GM18526 (cell line): ENCODE measurements around the gene SREK1IP1.

Experiments used
- POLR2A ChIP-seq: IDR thresholded peaks from 3 replicates; pipeline ENCODE4 v1.6.1; 2011; ENCODE audit not compliant: insufficient read length; ENCODE audit errors: extremely low read depth

SREK1IP1 gene

DNA sequence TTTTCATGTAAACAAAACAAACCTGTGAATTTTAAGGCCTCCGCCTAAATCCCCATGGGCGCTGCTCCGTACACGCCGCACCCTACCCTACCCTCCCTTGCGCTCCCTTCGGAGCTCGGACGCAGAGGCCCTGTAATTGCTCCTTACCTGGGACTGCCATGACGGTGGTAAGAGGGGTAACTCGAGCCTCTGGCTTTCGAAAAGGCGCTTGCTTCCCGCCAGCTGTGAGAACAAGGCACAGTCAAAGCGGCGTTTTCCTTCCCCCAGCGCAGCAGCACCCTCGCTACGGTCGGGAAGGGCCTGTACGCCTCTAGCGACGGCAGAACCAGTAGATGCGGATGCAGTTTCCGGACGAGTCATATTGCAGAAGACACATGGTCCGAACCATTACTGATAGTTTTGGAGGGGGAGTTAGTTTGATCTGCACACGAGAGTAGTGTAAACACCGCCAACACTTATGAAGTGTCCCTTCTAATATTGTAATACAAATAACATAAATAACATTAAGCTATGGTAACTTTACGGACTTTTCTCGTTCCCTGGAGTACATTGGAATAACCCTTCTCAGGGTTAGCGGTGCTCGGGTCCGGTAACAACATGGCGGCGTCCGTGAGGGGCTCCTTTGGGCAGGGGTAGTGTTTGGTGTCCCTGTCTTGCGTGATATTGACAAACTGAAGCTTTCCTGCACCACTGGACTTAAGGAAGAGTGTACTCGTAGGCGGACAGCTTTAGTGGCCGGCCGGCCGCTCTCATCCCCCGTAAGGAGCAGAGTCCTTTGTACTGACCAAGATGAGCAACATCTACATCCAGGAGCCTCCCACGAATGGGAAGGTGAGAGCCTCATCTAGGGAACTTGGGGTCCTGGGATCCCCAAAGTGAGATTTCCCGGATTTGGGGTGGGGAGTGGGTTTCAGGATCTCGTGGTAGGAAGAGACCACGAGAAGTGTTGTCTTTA is at the start of gene SREK1IP1, which contains the start of gene CWC27:
Gene SREK1IP1, minus strand, starts transcription at position 334 of the 955 bp plus-strand sequence. Its CDS starts 174 bp downstream, at position 160.
Gene CWC27, plus strand, starts transcription at position 573 of the 955 bp plus-strand sequence. Its CDS starts 217 bp downstream, at position 790.
- TF ChIP-seq POLR2A = peak; percentile 49

DNA sequence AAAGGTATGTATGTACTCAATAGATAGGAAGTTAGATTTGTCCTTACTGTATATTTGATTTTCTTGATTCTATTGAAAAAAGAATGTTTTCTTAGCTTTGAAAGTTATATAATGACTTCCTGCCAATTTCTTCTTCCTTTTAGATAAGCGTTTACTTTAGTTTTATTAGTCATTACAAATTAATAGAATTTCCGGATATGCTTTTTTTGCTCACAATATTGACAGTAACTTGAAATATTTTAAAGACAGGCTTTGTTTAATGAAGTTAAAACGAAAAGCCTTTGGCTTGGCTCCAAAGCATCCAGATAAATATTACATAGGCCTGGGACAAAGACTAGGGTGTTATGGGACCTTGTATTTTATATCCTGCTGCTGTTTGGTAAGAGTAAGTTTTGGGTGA is 49.8 kb upstream of the SREK1IP1 start:
- TF ChIP-seq POLR2A = no peak

DNA sequence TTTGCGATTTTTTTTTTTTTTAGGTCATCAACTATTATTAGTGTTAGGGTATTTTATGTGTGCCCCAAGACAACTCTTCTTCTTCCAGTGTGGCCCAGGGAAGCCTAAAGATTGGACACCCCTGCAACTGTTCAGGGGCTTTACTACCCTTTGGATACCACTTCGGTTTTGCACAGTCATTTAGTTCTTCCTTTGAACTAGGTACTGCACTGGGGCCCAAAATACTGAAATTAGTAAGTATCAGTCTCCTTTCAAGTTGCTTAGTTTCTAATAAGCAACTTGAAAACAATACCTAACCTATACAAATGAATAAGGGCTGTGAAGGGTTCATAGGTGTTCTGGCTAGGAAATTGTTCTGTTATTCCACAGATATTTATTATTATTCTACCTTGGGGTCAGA is 45.6 kb upstream of the SREK1IP1 start:
- no peak for TF ChIP-seq POLR2A

DNA sequence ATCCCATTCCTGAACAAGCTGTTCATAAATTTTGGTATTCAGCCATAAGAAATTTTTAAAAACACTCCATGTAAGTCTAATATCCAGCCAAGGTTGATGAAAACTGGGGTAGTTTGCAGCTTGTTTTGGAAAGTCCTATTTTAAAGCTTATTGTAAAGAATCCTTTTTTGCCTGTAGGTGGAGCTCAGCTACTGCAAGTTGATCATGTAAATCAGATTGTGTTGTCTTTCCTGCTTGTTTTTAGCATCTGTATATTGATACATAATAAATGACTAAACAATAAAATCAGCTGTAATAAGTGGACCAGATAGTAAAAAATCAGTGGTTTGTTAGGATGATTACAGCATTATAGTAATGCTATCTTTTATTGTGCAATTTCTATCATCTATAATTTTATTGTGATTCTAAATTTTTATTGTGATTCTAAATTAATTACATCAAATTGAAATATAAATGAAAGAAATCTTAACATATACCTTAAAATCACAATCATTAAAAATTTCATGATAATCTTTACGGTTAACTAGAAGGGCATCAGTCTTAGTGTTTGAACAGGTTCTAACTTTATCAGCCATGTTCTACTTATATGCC is 42.7 kb upstream of the SREK1IP1 start:
- no peak for TF ChIP-seq POLR2A

DNA sequence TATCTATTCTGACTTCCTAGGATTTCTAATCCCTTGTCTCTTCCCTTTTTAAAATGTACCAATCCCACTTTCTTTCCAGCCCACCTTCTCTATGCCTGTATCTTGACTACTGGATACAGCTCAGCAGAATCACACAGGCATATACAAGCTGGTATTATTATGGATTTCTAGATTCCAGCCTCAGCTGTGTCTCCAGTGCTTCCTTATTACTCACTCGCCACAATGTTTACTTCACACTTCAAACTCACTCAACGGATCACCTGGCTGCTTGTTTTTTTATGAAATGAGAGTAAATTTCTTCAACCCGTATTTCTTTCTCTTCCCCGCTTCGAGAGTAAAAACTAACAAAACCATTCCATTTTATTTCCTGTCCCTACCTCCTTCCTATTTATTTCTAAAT is 39.0 kb upstream of the SREK1IP1 start:
- TF ChIP-seq POLR2A = no peak

DNA sequence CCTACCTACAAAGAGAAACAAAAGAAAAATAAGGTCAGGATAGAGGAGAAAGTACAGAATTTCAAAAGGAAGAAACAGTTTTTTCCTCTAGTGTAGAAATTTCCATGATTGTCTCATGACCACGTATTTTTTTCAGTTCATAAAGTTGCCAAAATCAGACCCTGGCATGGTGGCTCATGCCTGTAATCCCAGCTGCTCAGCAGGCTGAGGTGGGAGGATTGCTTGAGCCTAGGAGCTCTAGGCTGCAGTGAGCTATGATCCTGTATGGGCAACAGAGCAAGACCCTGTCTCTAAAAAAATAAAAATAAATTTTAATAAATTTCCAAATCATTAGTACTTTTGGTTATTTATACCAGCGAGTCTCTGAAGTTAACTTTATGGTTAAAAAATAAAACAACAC is 38.0 kb upstream of the SREK1IP1 start:
- TF ChIP-seq POLR2A = no peak

DNA sequence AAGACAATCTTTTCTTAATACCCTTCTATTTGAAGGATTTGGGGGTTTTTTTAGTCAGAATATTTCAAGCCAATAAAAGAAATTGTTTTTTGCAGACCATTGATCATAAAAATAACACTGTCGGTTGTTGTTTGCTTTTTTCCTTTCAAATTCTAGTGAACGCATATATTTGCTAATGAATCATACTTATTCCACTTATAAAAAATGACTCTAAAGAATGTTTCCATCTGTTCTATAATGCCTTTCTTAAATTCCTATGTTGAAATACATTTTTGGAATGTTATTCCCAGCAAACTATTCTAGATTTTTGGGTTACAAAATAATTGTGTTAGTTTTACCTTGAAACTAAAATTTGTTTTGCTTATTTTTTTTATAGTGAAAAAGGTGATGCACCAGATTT is 32.4 kb upstream of the SREK1IP1 start:
- no peak for TF ChIP-seq POLR2A

DNA sequence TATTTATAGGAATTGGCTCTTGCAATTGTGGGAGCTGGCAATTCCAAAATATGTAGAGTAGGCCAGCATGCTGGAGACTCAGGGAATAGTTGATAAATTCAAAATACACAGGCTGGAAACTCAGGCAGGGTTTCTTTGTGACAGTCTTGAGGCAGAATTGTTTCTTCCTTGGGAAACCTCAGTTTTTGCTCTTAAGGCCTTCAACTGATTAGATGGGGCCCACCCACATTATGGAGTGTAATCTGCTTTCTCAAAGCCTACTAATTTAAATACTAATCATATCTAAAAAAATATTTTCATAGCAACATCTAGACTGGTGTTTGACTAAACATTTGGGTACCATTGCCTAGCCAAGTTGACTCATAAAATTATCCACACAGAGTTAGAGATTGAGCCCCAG is 27.8 kb upstream of the SREK1IP1 start:
- no peak for TF ChIP-seq POLR2A

DNA sequence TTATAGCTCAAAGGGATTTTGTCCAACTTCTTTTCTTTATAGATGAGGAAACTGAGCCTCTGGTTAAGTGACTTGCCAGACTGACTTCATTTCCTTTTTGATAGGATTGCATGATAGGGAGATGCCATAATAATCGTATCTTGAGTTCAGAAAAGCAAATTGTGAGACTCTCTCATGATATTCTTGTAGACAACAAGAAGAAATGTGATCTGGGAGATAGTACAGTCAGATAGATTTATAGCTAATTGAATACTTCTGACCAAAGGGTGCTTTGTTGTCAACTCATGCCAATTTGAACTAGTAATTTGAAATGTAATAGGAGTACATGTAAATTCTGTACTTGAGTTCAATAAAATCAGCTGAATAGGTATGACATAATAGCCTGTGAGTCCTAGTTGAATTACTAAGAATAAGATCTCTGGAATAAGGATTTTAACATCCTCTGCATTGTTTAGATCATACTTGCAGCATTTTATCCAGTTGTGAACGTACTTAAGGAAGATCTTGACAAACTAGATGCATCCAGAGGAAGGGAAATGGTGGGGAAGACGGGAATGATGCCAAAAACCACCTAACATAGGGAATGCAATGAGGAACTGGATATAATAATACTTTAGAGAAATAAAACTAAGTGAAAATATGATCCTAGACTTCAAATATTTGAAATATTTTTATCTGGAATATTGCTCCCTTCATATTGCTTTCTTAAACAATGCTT is 25.7 kb upstream of the SREK1IP1 start:
- TF ChIP-seq POLR2A = no peak

DNA sequence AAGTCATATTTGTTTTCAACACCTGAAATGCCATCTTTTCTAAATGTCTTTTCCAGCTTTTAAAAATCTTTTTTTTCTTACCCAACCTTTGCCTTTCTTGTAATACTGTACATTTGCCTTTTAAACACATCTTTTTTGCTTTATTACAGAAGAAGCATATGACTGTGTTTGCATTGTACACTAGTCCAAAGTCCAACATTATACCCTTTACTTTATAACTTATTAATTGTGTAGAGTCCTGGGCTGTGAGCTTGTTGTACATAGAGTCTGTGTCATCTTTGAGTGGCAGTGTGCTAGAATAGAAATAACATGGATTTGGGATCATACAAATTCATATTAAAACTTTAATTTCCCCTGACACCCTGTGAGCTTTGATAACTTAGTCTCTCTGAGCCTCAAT is 24.0 kb upstream of the SREK1IP1 start:
- no peak for TF ChIP-seq POLR2A

DNA sequence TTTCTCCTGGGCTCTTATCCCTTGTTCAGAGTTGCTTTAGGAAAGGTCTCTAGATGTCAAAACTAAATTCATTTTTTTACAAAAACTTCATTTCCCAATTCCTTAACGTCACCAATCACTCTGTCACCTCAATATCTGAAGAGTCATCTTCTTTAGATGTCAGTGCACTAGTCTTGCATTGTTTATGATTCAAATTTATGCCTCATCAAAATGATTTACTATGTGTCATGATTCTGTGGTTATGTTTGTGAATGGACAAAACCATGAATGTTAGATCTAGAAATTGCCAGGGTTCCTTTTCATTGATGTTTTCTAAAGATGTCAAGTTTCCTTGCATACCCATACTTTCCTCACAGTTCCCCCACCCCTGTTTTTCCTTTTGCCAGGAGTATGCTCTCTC is 21.7 kb upstream of the SREK1IP1 start:
- TF ChIP-seq POLR2A = no peak

DNA sequence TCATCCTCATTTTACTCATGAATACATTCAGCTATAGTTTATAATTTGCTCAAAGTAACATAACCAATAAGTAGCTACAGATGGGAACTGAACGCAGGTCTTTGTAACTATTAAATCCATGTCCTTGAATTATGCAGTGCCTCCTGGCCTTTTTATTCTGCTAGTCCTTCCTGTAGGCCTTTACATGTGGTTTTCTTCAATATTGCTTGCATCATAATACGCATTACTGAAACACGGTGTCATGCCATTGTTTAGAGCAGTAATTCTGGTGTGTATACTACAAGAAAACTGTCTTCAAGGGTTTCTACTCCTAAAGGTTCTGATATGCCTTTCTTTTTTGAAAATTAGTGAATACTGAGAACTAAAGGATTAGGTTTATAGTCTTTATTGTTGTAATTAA is 21.0 kb upstream of the SREK1IP1 start:
- no peak for TF ChIP-seq POLR2A

DNA sequence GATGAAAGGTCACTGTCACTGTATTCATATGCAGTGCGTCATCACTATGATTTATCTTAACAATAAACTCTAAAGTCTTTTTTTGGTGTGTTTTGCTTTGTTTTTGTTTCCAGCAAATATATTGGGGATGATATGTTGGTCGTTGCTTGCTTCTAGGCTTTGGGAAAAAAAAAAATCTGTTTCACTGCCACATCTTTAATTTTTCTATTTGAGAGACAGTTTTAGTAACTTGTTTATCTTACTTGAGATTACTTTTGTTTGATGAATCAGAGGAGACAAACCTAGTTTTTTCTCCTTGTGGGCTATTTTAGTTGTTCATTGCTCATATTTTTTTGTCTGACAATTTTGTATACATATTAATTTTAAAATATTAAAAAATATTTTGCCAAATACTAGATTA is 19.7 kb upstream of the SREK1IP1 start:
- TF ChIP-seq POLR2A = no peak

DNA sequence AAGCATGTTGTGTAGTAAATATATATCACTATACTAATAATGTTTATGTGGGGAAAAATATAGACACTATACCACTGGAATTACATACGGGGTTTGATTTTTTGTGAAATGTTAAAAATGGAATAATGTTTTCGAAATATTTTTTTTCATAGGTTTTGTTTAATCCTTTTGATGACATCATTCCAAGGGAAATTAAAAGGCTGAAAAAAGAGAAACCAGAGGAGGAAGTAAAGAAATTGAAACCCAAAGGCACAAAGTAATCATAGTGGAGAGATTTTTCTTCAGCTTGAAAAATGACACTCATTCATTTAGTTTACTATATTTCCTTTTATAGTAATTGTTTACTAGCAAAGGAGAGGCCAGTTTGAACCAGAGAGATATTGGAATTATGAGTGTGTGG is 17.9 kb upstream of the SREK1IP1 start:
- no peak for TF ChIP-seq POLR2A

DNA sequence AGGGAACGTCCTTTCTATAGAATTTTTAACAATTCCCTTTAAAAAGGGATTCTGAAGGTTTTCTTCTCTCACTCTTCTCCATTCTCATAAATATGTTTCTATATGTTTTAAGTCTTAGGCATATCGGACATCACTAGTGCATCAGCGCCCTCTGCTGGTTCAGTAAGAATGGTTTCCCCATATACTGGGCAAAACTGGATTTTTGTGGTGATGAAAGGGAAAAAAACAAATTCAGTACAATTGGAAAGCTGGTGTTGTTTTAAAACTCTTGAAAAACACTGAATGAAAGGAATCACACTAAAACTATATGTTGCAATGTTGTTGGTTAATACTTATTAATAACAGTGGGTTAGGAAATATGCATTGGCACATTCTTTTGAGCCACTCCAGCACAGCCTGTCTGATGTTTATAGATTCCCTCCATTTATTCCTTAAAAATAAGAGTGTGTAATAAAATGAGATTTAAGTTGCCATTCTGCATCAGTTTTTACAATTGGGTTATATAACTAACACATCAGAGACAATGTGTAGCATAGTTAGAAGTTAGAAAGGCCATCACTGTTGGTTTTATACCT is 16.0 kb upstream of the SREK1IP1 start:
- no peak for TF ChIP-seq POLR2A
